H1 (cell line): ENCODE measurements around the gene LCE2D. TPM values are rescaled to one million over a fixed set of nuclear protein-coding genes. Genes with fewer than 3 reads are reported as not detected.
"Not testable (repeated sequence)": the region's sequence is repeated elsewhere in the genome, so short reads cannot be mapped to it uniquely, and the experiment has no call there.

Source experiments
- CTCF ChIA-PET: fragments of 300-600 bp; sonication (Branson Sonifier 250); formaldehyde crosslinking; loops from one replicate; lab custom pipeline; 2021; ENCODE audit not compliant: partially characterized antibody; lab: Charles Lee
- POLR2A ChIA-PET: fragments of 300-600 bp; sonication (Branson Sonifier 250); formaldehyde crosslinking; loops from one replicate; lab custom pipeline; 2021; ENCODE audit warnings: inconsistent platforms; ENCODE audit not compliant: partially characterized antibody; lab: Charles Lee
- DNase-seq, 2 experiments: peaks; one replicate each; pipeline versions ENCODE4 v3.0.0 to v3.0.0-alpha.2; 2010 to 2022; ENCODE audit warnings: low spot score in 2 of 2, low read depth in 1 of 2, mixed read lengths in 1 of 2
- FAIRE-seq: peaks from 2 replicates; lab custom pipeline; 2011; peaks lifted over from hg19 to GRCh38; lab: Jason Lieb, UNC
- H2AFZ ChIP-seq: 2 replicates; pipeline ENCODE4 v1.8.1; 2012; ENCODE audit warnings: low read length, inconsistent platforms
- H2AK5ac ChIP-seq: 2 replicates; pipeline ENCODE4 v1.6.1; 2013; ENCODE audit warnings: low read depth, low read length
- H2BK120ac ChIP-seq: replicated peaks from 2 replicates; pipeline ENCODE3; 2013; ENCODE audit warnings: low read depth, low read length, inconsistent platforms
- H2BK12ac ChIP-seq: 2 replicates; pipeline ENCODE4 v1.6.1; 2013; ENCODE audit warnings: low read depth, low read length
- H2BK15ac ChIP-seq: 2 replicates; pipeline ENCODE4 v1.6.1; 2013; ENCODE audit warnings: low read length
- H2BK20ac ChIP-seq: 2 replicates; pipeline ENCODE4 v1.6.1; 2013; ENCODE audit warnings: low read length
- H2BK5ac ChIP-seq: 2 replicates; pipeline ENCODE4 v1.6.1; 2013; ENCODE audit warnings: low read depth, low read length
- H3K14ac ChIP-seq: 2 replicates; pipeline ENCODE4 v1.6.1; 2013; ENCODE audit warnings: inconsistent platforms; ENCODE audit not compliant: insufficient read length
- H3K18ac ChIP-seq: 2 replicates; pipeline ENCODE4 v1.6.1; 2013; ENCODE audit warnings: low read length; ENCODE audit errors: extremely low read depth
- H3K23ac ChIP-seq: 2 replicates; pipeline ENCODE4 v1.6.1; 2013; ENCODE audit warnings: inconsistent platforms; ENCODE audit not compliant: insufficient read length
- H3K23me2 ChIP-seq: 2 replicates; pipeline ENCODE4 v1.6.1; 2013; ENCODE audit warnings: low read depth, low read length
- H3K27ac ChIP-seq: 2 replicates; pipeline ENCODE4 v1.6.1; 2011; ENCODE audit warnings: low read depth, low read length, inconsistent platforms
- H3K27me3 ChIP-seq, 4 experiments: replicated peaks in 1 of 4; 1 replicate in 1 of 4; 2 replicates in 3 of 4; pipeline versions ENCODE4 v1.6.1 to v1.8.1; 2011 to 2013; ENCODE audit warnings: low read length in 3 of 4, mild to moderate bottlenecking in 3 of 4, inconsistent platforms in 2 of 4, mixed read lengths in 2 of 4, moderate library complexity in 1 of 4; ENCODE audit not compliant: control insufficient read depth in 3 of 4, insufficient read depth in 3 of 4; ENCODE audit errors: extremely low read depth in 1 of 4
- H3K36me3 ChIP-seq, 4 experiments: 2 replicates each; pipeline versions ENCODE4 v1.6.1 to v1.8.1; 2011 to 2013; ENCODE audit warnings: mild to moderate bottlenecking in 4 of 4, low read length in 3 of 4, moderate library complexity in 2 of 4, control low read depth in 1 of 4, inconsistent platforms in 1 of 4; ENCODE audit not compliant: insufficient read depth in 4 of 4, control insufficient read depth in 2 of 4
- H3K4ac ChIP-seq: replicated peaks from 2 replicates; pipeline ENCODE3; 2013; ENCODE audit warnings: low read length, low read depth, mixed read lengths, inconsistent platforms; ENCODE audit not compliant: insufficient read length
- H3K4me1 ChIP-seq, 4 experiments: replicated peaks in 1 of 4; 1 replicate in 1 of 4; 2 replicates in 3 of 4; pipeline versions ENCODE4 v1.6.1 to v1.8.1; 2011 to 2013; ENCODE audit warnings: low read length in 3 of 4, inconsistent platforms in 2 of 4, mixed read lengths in 1 of 4; ENCODE audit not compliant: insufficient read depth in 4 of 4, control insufficient read depth in 3 of 4
- H3K4me2 ChIP-seq, 2 experiments: 2 replicates each; pipeline versions ENCODE4 v1.6.1 to v1.8.1; 2011 to 2013; ENCODE audit warnings: low read depth in 2 of 2, low read length in 2 of 2, control low read depth in 1 of 2, inconsistent platforms in 1 of 2, mild to moderate bottlenecking in 1 of 2; ENCODE audit not compliant: insufficient read depth in 1 of 2
- H3K4me3 ChIP-seq, 4 experiments: fragments of 200-600, 300-600 bp in 1 of 4; sonication (generic), shearing (Covaris generic), sonication (Bioruptor Twin) in 1 of 4; 2 replicates each; pipeline versions ENCODE4 v1.5.1 to v1.8.1; 2011 to 2016; ENCODE audit warnings: low read length in 4 of 4, low read depth in 3 of 4, control low read depth in 2 of 4, inconsistent platforms in 2 of 4, mild to moderate bottlenecking in 2 of 4, mixed read lengths in 1 of 4, moderate library complexity in 1 of 4; ENCODE audit not compliant: insufficient read depth in 2 of 4; ENCODE audit errors: extremely low read depth in 1 of 4
- H3K56ac ChIP-seq: replicated peaks from 2 replicates; pipeline ENCODE3; 2013; ENCODE audit warnings: low read depth, mild to moderate bottlenecking, mixed read lengths, low read length, inconsistent platforms; ENCODE audit not compliant: insufficient read length
- H3K79me1 ChIP-seq: 2 replicates; pipeline ENCODE4 v1.6.1; 2013; ENCODE audit warnings: low read depth, low read length, control low read depth
- H3K79me2 ChIP-seq, 2 experiments: 2 replicates each; pipeline versions ENCODE4 v1.6.1 to v1.8.1; 2012 to 2013; ENCODE audit warnings: low read length in 2 of 2, mild to moderate bottlenecking in 2 of 2, inconsistent platforms in 1 of 2; ENCODE audit not compliant: insufficient read depth in 2 of 2, control insufficient read depth in 1 of 2
- H3K9ac ChIP-seq, 4 experiments: replicated peaks in 1 of 4; 1 replicate in 1 of 4; 2 replicates in 3 of 4; pipeline versions ENCODE4 v1.6.1 to v1.8.1; 2011 to 2013; ENCODE audit warnings: low read depth in 3 of 4, low read length in 3 of 4, control low read depth in 2 of 4, mild to moderate bottlenecking in 2 of 4, moderate library complexity in 2 of 4, inconsistent platforms in 1 of 4; ENCODE audit errors: extremely low read depth in 1 of 4
- H3K9me3 ChIP-seq, 2 experiments: 2 replicates each; pipeline versions ENCODE4 v1.6.1 to v1.8.1; 2012 to 2013; ENCODE audit warnings: mild to moderate bottlenecking in 2 of 2, moderate library complexity in 2 of 2, control low read depth in 1 of 2, inconsistent platforms in 1 of 2, low read depth in 1 of 2, low read length in 1 of 2, mixed read lengths in 1 of 2; ENCODE audit not compliant: insufficient read depth in 2 of 2
- H4K20me1 ChIP-seq, 2 experiments: replicated peaks in 1 of 2; 2 replicates each; pipeline versions ENCODE3 to v1.8.1; 2011 to 2013; ENCODE audit warnings: inconsistent platforms in 2 of 2, low read length in 2 of 2, mild to moderate bottlenecking in 1 of 2; ENCODE audit not compliant: insufficient read depth in 2 of 2, control insufficient read depth in 1 of 2
- H4K5ac ChIP-seq: 2 replicates; pipeline ENCODE4 v1.6.1; 2013; ENCODE audit warnings: low read length, low read depth, mixed read lengths, inconsistent platforms; ENCODE audit not compliant: insufficient read length
- H4K8ac ChIP-seq: 2 replicates; pipeline ENCODE4 v1.8.0; 2013; ENCODE audit warnings: mild to moderate bottlenecking, moderate library complexity, low read length, inconsistent platforms; ENCODE audit not compliant: insufficient read depth; ENCODE audit errors: extremely low read depth
- H4K91ac ChIP-seq: replicated peaks from 2 replicates; pipeline ENCODE3; 2013; ENCODE audit warnings: low read length, mixed read lengths, inconsistent platforms; ENCODE audit not compliant: insufficient read length
- WGBS, 2 experiments: shearing (Covaris generic) in 1 of 2; methylation state at CpG; one replicate each; pipeline versions ENCODE4 v1.1.6 to v1.1.7; 2013 to 2015; ENCODE audit warnings: low lambda C conversion rate in 2 of 2, mixed read lengths in 2 of 2, inconsistent platforms in 1 of 2, low coverage in 1 of 2, missing lambda C conversion rate in 1 of 2; ENCODE audit not compliant: insufficient replicate concordance in 2 of 2, insufficient coverage in 1 of 2, insufficient read length in 1 of 2; ENCODE audit errors: extremely low coverage in 1 of 2, missing lambda C conversion rate in 1 of 2; 5-methylcytosine and 5-hydroxymethylcytosine counted together
- polyA plus RNA-seq, 7 experiments: library from polyadenylated mRNA; depleted of rRNA in 3 of 7; stranded (reverse) in 5 of 7; unstranded in 2 of 7; fragments of >200 nt in 5 of 7; fragments of 200-250 nt in 2 of 7; gene quantifications; 1 replicate in 5 of 7; 2 replicates in 1 of 7; 4 replicates in 1 of 7; pipeline versions ENCODE4 v1.2.1 to v1.2.3, GENCODE V29; 2011 to 2013; ENCODE audit warnings: missing spikeins in 2 of 7, mixed read lengths in 2 of 7
- total RNA-seq: library from RNA; stranded (reverse); fragmentation: NEBNext Ultra II Directional; extraction: Animal tissue kit (Norgen Biotek cat#: 25700); gene quantifications from 2 replicates; pipeline ENCODE4 v1.2.1, GENCODE V29; 2021

LCE2D gene
- total and polyA plus RNA-seq, 2 of the 8 experiments (the other 6 are each of a cell fraction or from before 2014, with no cell fraction given), result not detected

GRCh38 chr1:152685823-152686222 lies 22.6 kb downstream of the LCE2D start, which contains the start of gene LCE2B:
Gene LCE2B (plus strand): TSS chr1:152686123. CDS start chr1:152686844, 721 bp downstream.
- DNase-seq, H3K4ac ChIP-seq, H2AFZ ChIP-seq, H4K20me1 ChIP-seq, H3K56ac ChIP-seq, H3K23ac ChIP-seq, FAIRE-seq, H4K91ac ChIP-seq, H4K8ac ChIP-seq, H2AK5ac ChIP-seq, H3K4me3 ChIP-seq, H4K5ac ChIP-seq, H3K27me3 ChIP-seq, H2BK20ac ChIP-seq, H3K4me2 ChIP-seq, H3K14ac ChIP-seq, H2BK12ac ChIP-seq, H3K4me1 ChIP-seq, H3K27ac ChIP-seq, H3K79me2 ChIP-seq, POLR2A ChIA-PET, H3K79me1 ChIP-seq, H2BK5ac ChIP-seq, H2BK15ac ChIP-seq, H3K18ac ChIP-seq, H3K23me2 ChIP-seq, H3K36me3 ChIP-seq, H2BK120ac ChIP-seq, H3K9ac ChIP-seq: not testable (repeated sequence)
- CTCF ChIA-PET, result interaction anchor here (1.4 kb wide), 1 partner anchor 8 kb away, joined by 3 read pairs; no protein-coding TSS in a partner anchor
- 86% methylated on average over 1 of the region's 4 CpGs; no CpG with 5 or more reads in 1 of the 2 experiments for WGBS, 2 experiments
- peaks cover 40 to 71% of the 10 kb centered on the region in 2 experiments for H3K9me3 ChIP-seq
